Mucosa of descending colon (tissue), 3 donors: Measurements from ENCODE around the gene APEH. TPM values are rescaled to one million over a fixed set of nuclear protein-coding genes. Genes with fewer than 3 reads are reported as not detected.

Experiments
- ATAC-seq: fragments of 200-7000 bp; cut with Tn5 transposase; one replicate; pipeline ENCODE4 v1.9.1; 2020; ENCODE audit warnings: mild to moderate bottlenecking, moderate library complexity
- DNase-seq, 3 donors: peaks; one replicate each; pipeline ENCODE4 v3.0.0-alpha.2; 2020
- H3K36me3 ChIP-seq: fragments of 200-600 bp; one replicate; pipeline ENCODE4 v1.8.0; 2021; ENCODE audit warnings: low read depth, mild to moderate bottlenecking
- H3K4me1 ChIP-seq: fragments of 200-600 bp; one replicate; pipeline ENCODE4 v1.8.0; 2021; ENCODE audit warnings: low read depth, mild to moderate bottlenecking
- H3K4me3 ChIP-seq: fragments of 200-600 bp; one replicate; pipeline ENCODE4 v1.8.0; 2021; ENCODE audit warnings: mild to moderate bottlenecking
- H3K9me3 ChIP-seq: fragments of 200-600 bp; one replicate; pipeline ENCODE4 v1.8.0; 2021; ENCODE audit warnings: mild to moderate bottlenecking
- intact Hi-C, 2 donors: fragments of 100-400 bp; cut with DNase I in 1 of 2; cut with micrococcal nuclease in 1 of 2; formaldehyde crosslinking; loops; one replicate each; pipeline versions ENCODE4 v1.11.0 to v1.11.1; 2022; cut with DNase I, micrococcal nuclease
- total RNA-seq, 3 donors: library from RNA; stranded (reverse); fragmentation: NEBNext Ultra II Directional in 2 of 3; extraction: Animal tissue kit (Norgen Biotek cat#: 25700) in 2 of 3; gene quantifications; one replicate each; pipeline versions ENCODE4 v1.2.1 to v1.2.4, GENCODE V29; 2021 to 2023
- TF ChIP-seq, protein P1 (sequence below): fragments of 200-600 bp; IDR thresholded peaks from one replicate; pipeline ENCODE4 v1.8.0; 2022; ENCODE audit warnings: antibody characterized with exemption, mild to moderate bottlenecking
- donor health status: DM: no; HTN: no; CAD: no; lungs with moderate emphysema.
- donor health status: DM: no; HTN: no; CAD: no.
- donor health status: DM: no; HTN: yes; CAD: no.

Gene APEH
- total RNA-seq, 3 donors from 2014 or later: 110 to 176 (median 142) TPM

DNA sequence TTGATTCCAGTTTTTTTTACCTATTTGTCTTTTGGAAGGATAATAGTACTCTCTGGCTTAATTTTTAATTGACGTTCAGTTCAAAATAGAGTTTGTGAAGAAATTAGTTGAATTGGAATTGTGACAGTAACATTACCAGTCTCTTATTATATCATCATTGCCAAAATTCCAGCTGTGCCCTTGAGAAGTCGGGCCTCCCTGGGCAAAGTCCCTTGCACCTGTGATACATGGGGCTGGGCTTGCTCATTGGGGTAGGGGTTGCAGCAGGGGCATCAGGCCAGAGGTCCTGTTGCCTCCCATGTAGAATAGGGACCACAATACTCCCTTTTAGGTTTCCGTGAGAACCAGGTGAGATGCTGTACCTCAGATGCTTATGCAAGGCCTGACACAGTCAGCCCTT, 27.9 kb upstream of the APEH start:
- intact Hi-C loops: no loop called here
- DNase-seq: no peak
- TF ChIP-seq, protein P1, sequence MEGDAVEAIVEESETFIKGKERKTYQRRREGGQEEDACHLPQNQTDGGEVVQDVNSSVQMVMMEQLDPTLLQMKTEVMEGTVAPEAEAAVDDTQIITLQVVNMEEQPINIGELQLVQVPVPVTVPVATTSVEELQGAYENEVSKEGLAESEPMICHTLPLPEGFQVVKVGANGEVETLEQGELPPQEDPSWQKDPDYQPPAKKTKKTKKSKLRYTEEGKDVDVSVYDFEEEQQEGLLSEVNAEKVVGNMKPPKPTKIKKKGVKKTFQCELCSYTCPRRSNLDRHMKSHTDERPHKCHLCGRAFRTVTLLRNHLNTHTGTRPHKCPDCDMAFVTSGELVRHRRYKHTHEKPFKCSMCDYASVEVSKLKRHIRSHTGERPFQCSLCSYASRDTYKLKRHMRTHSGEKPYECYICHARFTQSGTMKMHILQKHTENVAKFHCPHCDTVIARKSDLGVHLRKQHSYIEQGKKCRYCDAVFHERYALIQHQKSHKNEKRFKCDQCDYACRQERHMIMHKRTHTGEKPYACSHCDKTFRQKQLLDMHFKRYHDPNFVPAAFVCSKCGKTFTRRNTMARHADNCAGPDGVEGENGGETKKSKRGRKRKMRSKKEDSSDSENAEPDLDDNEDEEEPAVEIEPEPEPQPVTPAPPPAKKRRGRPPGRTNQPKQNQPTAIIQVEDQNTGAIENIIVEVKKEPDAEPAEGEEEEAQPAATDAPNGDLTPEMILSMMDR: no peak
- H3K4me1 ChIP-seq: no peaks in the 10 kb centered on the region
- ATAC-seq: no peak
- no peak overlapping the region for H3K4me3 ChIP-seq
- no peaks in the 10 kb centered on the region for H3K9me3 ChIP-seq
- H3K36me3 ChIP-seq: no peaks in the 10 kb centered on the region

GRCh38 chr3:49647741-49648140, 26.4 kb upstream of the APEH start:
- Histone ChIP-seq H3K4me3 (no peak overlapping the region), H3K4me1 (no peaks in the 10 kb centered on the region), H3K9me3 (no peaks in the 10 kb centered on the region), H3K36me3 (no peaks in the 10 kb centered on the region)
- ATAC-seq: no peak
- intact Hi-C loops: no loop called here
- DNase-seq: no peak
- TF ChIP-seq, protein P1: no peak

DNA sequence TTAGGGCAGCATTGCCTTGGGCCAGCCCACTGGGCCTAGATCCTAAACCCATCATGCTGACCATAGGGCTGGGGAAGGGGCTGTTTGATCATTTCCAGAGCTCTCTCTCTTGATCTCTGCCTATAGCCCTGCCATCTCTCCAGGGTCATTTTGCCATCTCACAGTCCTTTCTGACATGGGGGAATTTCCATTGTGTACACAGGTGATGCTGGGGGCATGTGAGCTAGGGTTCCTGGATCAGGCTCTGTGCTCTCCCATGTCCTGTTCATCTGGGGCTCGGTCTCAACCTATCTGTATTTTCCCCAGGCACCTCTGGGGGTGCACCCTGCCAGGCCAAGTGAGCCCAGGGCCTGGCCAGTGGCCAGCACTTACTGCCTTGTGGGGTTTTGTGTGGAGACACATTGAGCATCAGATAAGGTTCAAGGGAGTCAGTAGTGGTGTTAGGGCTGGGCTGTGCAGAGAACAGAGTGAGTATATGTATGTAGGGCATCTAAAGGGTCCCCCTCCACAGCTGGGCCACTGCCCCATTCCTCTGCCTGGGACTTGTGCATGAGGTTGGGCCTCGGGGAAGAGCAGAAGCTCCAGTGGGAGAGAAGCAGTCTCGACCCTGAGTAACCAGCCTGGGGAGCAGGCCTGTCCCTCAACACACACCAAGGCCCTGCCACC, 25.7 kb upstream of the APEH start:
- no peaks in the 10 kb centered on the region for H3K4me1 ChIP-seq
- H3K4me3 ChIP-seq: no peak overlapping the region
- ATAC-seq: no peak
- no peak for DNase-seq
- intact Hi-C loops: no loop called here
- H3K36me3 ChIP-seq: no peaks in the 10 kb centered on the region
- TF ChIP-seq, protein P1: no peak
- H3K9me3 ChIP-seq: no peaks in the 10 kb centered on the region

DNA sequence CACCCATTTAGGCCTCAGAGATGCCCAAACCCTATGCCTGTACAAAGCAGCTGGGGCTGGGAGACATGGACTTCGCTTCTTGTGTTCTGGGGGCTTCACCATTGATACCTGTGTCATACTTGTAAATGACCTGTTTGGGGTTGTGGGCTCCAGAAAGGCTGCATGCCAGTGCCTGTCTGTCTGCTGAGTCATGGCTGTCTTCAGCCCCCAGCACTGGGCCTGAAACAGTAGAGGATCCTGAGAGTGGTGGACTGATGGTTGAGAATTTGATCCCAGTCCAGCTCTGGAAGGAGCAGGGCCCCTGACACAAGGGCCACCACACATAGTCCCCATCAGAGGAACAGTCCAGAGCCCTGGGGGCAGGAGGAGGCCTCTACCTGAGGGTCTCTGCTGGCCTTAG, 24.6 kb upstream of the APEH start:
- TF ChIP-seq, protein P1: no peak
- intact Hi-C loops: no loop called here
- ATAC-seq: no peak
- DNase-seq: no peak
- no peak overlapping the region for H3K4me3 ChIP-seq
- no peaks in the 10 kb centered on the region for H3K9me3 ChIP-seq
- H3K4me1 ChIP-seq: no peaks in the 10 kb centered on the region
- H3K36me3 ChIP-seq: no peaks in the 10 kb centered on the region

DNA sequence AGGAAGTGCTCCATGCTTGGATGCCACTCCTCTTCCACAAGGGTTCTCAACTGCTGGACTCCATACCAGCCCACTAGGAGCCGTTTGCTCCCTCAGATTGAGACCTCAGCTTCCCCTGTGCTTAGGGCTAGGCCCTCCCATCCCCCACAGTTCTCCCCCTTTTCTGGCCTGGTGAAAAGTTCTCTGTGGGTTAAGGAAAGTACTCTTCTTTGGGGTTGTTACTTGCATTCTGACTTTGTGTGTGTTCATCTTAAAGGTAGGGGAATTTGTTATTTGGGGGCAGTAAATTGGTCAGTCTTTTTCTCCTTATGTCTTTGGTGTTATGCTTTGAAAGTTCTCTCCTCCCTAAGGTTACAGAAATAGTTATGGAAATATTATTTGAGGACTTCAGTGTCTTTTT, 24.0 kb upstream of the APEH start:
- H3K4me1 ChIP-seq: no peaks in the 10 kb centered on the region
- no peak overlapping the region for H3K4me3 ChIP-seq
- ATAC-seq (no peak), DNase-seq (peak in 1 of 3 donors; percentile 5)
- no peaks in the 10 kb centered on the region for H3K9me3 ChIP-seq
- TF ChIP-seq, protein P1: no peak
- intact Hi-C loops: no loop called here
- H3K36me3 ChIP-seq: no peaks in the 10 kb centered on the region

DNA sequence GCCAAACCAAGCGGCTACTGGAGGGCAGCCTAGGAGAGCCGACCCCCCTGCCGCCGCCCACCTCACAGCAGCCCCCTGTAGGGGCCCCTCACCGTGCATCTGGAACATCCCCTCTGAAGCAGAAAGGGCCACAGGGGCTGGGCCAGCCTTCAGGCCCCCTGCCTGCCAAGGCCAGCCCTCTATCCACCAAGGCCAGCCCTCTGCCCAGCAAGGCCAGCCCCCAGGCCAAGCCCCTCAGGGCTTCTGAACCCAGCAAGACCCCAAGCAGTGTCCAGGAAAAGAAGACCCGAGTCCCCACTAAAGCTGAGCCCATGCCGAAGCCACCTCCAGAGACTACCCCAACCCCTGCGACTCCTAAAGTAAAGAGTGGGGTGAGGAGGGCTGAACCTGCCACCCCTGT, 23.5 kb upstream of the APEH start:
- intact Hi-C loops: no loop called here
- TF ChIP-seq, protein P1: no peak
- H3K4me1 ChIP-seq: no peaks in the 10 kb centered on the region
- no peaks in the 10 kb centered on the region for H3K9me3 ChIP-seq
- no peaks in the 10 kb centered on the region for H3K36me3 ChIP-seq
- peak in 1 of 3 donors; percentile 36 for DNase-seq
- no peak for ATAC-seq
- H3K4me3 ChIP-seq: no peak overlapping the region
